Lower leg skin (tissue), 3 donors: ENCODE results near the gene UBE2J2.

Source experiments
- CTCF ChIP-seq, 3 donors: fragments of 450-650 bp; IDR thresholded peaks; one replicate each; pipeline ENCODE4 v1.5.1; 2016; ENCODE audit warnings: antibody characterized with exemption in 3 of 3, mild to moderate bottlenecking in 3 of 3, moderate library complexity in 2 of 3
- POLR2A ChIP-seq, 2 donors: fragments of 450-650 bp; IDR thresholded peaks; one replicate each; pipeline ENCODE4 v1.6.1; 2016 to 2017; ENCODE audit warnings: antibody characterized with exemption in 2 of 2, mild to moderate bottlenecking in 1 of 2, moderate library complexity in 1 of 2

- no peak for TF ChIP-seq CTCF (IDR thresholded peaks at IDR 0.05)
- no peak for TF ChIP-seq POLR2A (IDR thresholded peaks at IDR 0.05)
Measured at GRCh38 chr1:1282998-1283397, 9.3 kb upstream of the UBE2J2 start.
